Measurements from ENCODE around the gene CPT1B.

- TF ChIP-seq CTCF (conservative IDR thresholded peaks at IDR 0.05; ENCODE audit: low read depth, low read length) (no peak), EZH2 (IDR thresholded peaks at IDR 0.05; ENCODE audit: borderline replicate concordance, low read depth, low read length, poor library complexity, severe bottlenecking) (no peak)
Observed at GRCh38 chr22:50585238-50585637, 7.0 kb upstream of the CPT1B start.
